HCT116 (cell line): ENCODE data around the gene BSCL2. TPM values are rescaled to one million over a fixed set of nuclear protein-coding genes. Genes with fewer than 3 reads are reported as not detected.

Source experiments
- ATAC-seq: fragments of 200-7000 bp; cut with Tn5 transposase; 2 replicates; pipeline ENCODE4 v1.9.1; 2020; ENCODE audit warnings: mild to moderate bottlenecking, moderate library complexity
- BruUV-seq: library from RNA; stranded (reverse); fragments of 400-500 nt; replicated peaks from 2 replicates; lab custom pipeline; 2021; lab: Mats Ljungman, UMichigan
- CTCF ChIA-PET: fragments of 300-600 bp; sonication (Branson Sonifier 250); formaldehyde crosslinking; loops from one replicate; lab custom pipeline; 2021; ENCODE audit warnings: antibody characterized with exemption; lab: Charles Lee
- POLR2A ChIA-PET: fragments of 300-600, 350-600 bp; sonication (Branson Sonifier 250); formaldehyde crosslinking; loops from one replicate; lab custom pipeline; 2021; ENCODE audit warnings: antibody characterized with exemption; lab: Charles Lee
- RAD21 ChIA-PET, 2 experiments: fragments of 300-600 bp; sonication (Branson Sonifier 250); formaldehyde crosslinking; loops; one replicate each; lab custom pipeline; 2023; ENCODE audit warnings: low total read pairs in 2 of 2; ENCODE audit not compliant: uncharacterized antibody in 2 of 2, unreplicated experiment in 2 of 2, low non-redundant PET in 1 of 2; lab: Charles Lee
- DNase-seq: peaks from one replicate; pipeline ENCODE4 v3.0.0-alpha.2; 2010; ENCODE audit warnings: low read depth, low spot score
- H2AFZ ChIP-seq: fragments of 200-600 bp; shearing (Covaris generic), sonication (generic); 2 replicates; pipeline ENCODE4 v1.6.1; 2017; ENCODE audit warnings: low read depth, mixed run types, mixed read lengths, antibody characterized with exemption, low read length; ENCODE audit not compliant: poor library complexity, severe bottlenecking
- H3K27ac ChIP-seq: 2 replicates; pipeline ENCODE4 v1.5.1; 2012; ENCODE audit warnings: low read depth, low read length
- H3K27me3 ChIP-seq: fragments of 200-600 bp; sonication (generic); 2 replicates; pipeline ENCODE4 v1.6.1; 2016; ENCODE audit warnings: mixed run types, low read length, mixed read lengths; ENCODE audit not compliant: insufficient read depth
- H3K36me3 ChIP-seq, 2 experiments: fragments of 200-500 bp in 1 of 2; fragments of 200-600 bp in 1 of 2; sonication (Bioruptor generic) in 1 of 2; sonication (generic) in 1 of 2; 2 replicates each; pipeline versions ENCODE4 v1.5.1 to v1.6.1; 2014 to 2016; ENCODE audit warnings: low read length in 2 of 2, inconsistent platforms in 1 of 2, mixed read lengths in 1 of 2, mixed run types in 1 of 2; ENCODE audit not compliant: insufficient read depth in 2 of 2, control insufficient read depth in 1 of 2
- H3K4me1 ChIP-seq, 2 experiments: fragments of 200-600 bp in 1 of 2; sonication (generic) in 1 of 2; 2 replicates each; pipeline versions ENCODE4 v1.5.1 to v1.6.1; 2012 to 2017; ENCODE audit warnings: low read length in 2 of 2, inconsistent platforms in 1 of 2, mild to moderate bottlenecking in 1 of 2, mixed read lengths in 1 of 2, mixed run types in 1 of 2, moderate library complexity in 1 of 2; ENCODE audit not compliant: insufficient read depth in 2 of 2, control insufficient read depth in 1 of 2
- H3K4me2 ChIP-seq: fragments of 200-600 bp; sonication (generic); 2 replicates; pipeline ENCODE4 v1.6.1; 2017; ENCODE audit warnings: mixed run types, low read length, mixed read lengths
- H3K4me3 ChIP-seq, 2 experiments: fragments of 200-600 bp in 1 of 2; sonication (generic) in 1 of 2; replicated peaks in 1 of 2; 2 replicates each; pipeline ENCODE4 v1.5.1; 2011 to 2016; ENCODE audit warnings: low read length in 2 of 2, control low read depth in 1 of 2, low read depth in 1 of 2, mild to moderate bottlenecking in 1 of 2, mixed read lengths in 1 of 2, mixed run types in 1 of 2
- H3K79me2 ChIP-seq: fragments of 200-600 bp; sonication (generic); 2 replicates; pipeline ENCODE4 v1.6.1; 2017; ENCODE audit warnings: mild to moderate bottlenecking, mixed run types, low read length, moderate library complexity, mixed read lengths; ENCODE audit not compliant: insufficient read depth
- H3K9ac ChIP-seq: fragments of 200-600 bp; sonication (generic); 2 replicates; pipeline ENCODE4 v1.6.1; 2016; ENCODE audit warnings: low read length, mixed read lengths
- H3K9me2 ChIP-seq: fragments of 200-600 bp; sonication (generic), shearing (Covaris generic); 2 replicates; pipeline ENCODE4 v1.6.1; 2017; ENCODE audit warnings: mixed run types, mild to moderate bottlenecking, moderate library complexity; ENCODE audit not compliant: insufficient read depth
- H3K9me3 ChIP-seq, 2 experiments: fragments of 200-500 bp in 1 of 2; fragments of 200-600 bp in 1 of 2; sonication (Bioruptor generic) in 1 of 2; sonication (generic) in 1 of 2; 2 replicates each; pipeline ENCODE4 v1.6.1; 2014 to 2017; ENCODE audit warnings: low read length in 2 of 2, mixed read lengths in 2 of 2, inconsistent platforms in 1 of 2, low read depth in 1 of 2, mild to moderate bottlenecking in 1 of 2, mixed run types in 1 of 2, moderate library complexity in 1 of 2; ENCODE audit not compliant: control insufficient read depth in 1 of 2, insufficient read depth in 1 of 2
- H4K20me1 ChIP-seq: fragments of 200-600 bp; sonication (generic), shearing (Covaris generic); 2 replicates; pipeline ENCODE4 v1.6.1; 2017; ENCODE audit warnings: mixed run types, mild to moderate bottlenecking, moderate library complexity; ENCODE audit not compliant: insufficient read depth
- CBX3 ChIP-seq: IDR thresholded peaks from 2 replicates; pipeline ENCODE4 v1.6.1; 2012; ENCODE audit warnings: low read depth
- EGR1 ChIP-seq: IDR thresholded peaks from 2 replicates; pipeline ENCODE4 v1.6.1; 2012; ENCODE audit warnings: low read depth
- SIN3A ChIP-seq: IDR thresholded peaks from 2 replicates; pipeline ENCODE4 v1.6.1; 2012; ENCODE audit warnings: low read depth
- YY1 ChIP-seq: IDR thresholded peaks from 2 replicates; pipeline ENCODE4 v1.6.1; 2011; ENCODE audit warnings: low read length, low read depth, moderate library complexity, mild to moderate bottlenecking; ENCODE audit not compliant: insufficient replicate concordance; ENCODE audit errors: extremely low read depth
- intact Hi-C: fragments of 100-400 bp; cut with micrococcal nuclease; formaldehyde crosslinking; loops from 2 replicates; pipeline ENCODE4 v1.10.0; 2022
- total RNA-seq: library from RNA; stranded (reverse); gene quantifications from one replicate; pipeline ENCODE4 v1.2.1, GENCODE V29; 2021; ENCODE audit not compliant: unreplicated experiment
- TF ChIP-seq, protein P1 (sequence below): IDR thresholded peaks from 2 replicates; pipeline ENCODE4 v1.6.1; 2012

Gene BSCL2
- total RNA-seq, 1 experiment from 2014 or later: 62.0 TPM

DNA sequence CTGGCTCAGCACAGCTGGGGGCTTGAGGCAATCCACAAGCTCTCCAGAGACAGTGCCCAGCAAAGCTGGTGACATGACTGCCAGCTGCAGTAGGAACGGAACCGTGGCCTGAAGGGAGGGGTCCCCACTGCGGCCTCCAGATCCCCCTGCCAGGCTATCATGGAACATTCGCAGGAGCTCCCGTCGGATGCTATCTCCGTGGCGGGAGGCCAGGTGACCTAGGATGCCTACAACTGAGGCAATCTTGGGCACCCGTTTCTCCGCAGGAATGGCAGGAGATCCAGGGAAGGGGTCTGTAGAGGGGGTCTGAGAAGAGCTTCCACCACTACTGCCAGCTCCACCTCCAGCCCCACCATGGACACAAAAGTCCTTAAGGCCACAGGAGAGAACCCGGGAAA, 58.3 kb downstream of the BSCL2 start (continued):
- no peak for TF ChIP-seq EGR1
- no peak for TF ChIP-seq YY1
- TF ChIP-seq, protein P1, sequence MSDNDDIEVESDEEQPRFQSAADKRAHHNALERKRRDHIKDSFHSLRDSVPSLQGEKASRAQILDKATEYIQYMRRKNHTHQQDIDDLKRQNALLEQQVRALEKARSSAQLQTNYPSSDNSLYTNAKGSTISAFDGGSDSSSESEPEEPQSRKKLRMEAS: no peak
- TF ChIP-seq, all 23 proteins: peak for 0

DNA sequence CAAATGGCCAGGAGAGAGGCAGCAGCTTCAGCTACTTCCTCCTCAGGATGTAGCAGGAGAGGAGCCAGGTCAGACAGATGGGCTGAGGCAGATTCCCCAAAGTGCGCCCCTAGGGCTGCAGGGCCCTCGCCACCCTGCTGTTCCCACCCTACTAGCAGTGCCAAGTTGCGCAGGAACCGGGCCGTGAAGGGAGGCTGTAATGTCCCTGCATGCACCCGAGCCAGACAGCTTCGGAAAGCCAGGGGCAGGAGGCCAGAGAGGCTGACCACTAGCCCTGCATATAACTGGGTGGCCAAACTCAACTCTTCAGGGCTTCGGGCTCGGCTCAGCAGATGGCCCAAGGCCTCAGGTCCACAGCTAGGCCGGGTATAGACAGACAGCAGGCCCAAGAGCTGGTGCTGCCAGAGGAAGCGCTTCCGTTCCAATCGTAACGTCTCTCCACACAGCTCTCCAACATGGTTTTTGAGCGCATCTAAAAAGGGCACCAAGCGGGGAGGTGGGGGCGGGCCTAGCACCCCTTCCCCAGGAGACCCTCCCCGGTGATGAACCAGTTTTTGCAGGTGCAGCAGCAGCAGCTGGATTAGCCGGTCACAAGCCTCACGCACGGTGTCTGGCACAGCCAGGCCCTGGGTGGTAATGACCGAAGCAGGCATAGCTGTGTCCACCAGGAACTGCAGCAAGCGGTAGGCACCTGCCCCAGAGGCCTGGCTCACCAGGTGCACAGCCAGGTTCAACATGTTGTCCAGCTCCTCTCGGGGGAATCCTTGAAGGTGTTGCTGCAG, 58.8 kb downstream of the BSCL2 start:
- no peaks in the 10 kb centered on the region for H3K27me3 ChIP-seq
- H3K4me2 ChIP-seq: no peak overlapping the region
- ChIA-PET CTCF (interaction anchor here (1.6 kb wide), 1 partner anchor 224 kb away, joined by 4 read pairs; no protein-coding TSS in a partner anchor), POLR2A (interaction anchor here (0.8 to 14.1 kb wide), 2 partner anchors 17 to 193 kb away, joined by 3 to 195 read pairs; partner anchors contain the start of genes C11orf98 and CSKMT), RAD21 (no interaction called here)
- H3K9me3 ChIP-seq: no peaks in the 10 kb centered on the region
- H3K27ac ChIP-seq: no peak overlapping the region; the same call in 1 of the 2 replicates
- peaks cover 10 to 16% of the 10 kb centered on the region in 2 experiments; a peak in 3 of 4 replicates for H3K36me3 ChIP-seq
- H3K4me3 ChIP-seq: no peak overlapping the region
- no peaks in the 10 kb centered on the region for H3K9me2 ChIP-seq
- DNase-seq (no peak), ATAC-seq (no peak)
- peaks cover 12 to 30% of the 10 kb centered on the region in 2 experiments for H3K4me1 ChIP-seq
- peaks cover 63% of the 10 kb centered on the region for H3K79me2 ChIP-seq
- H4K20me1 ChIP-seq: no peaks in the 10 kb centered on the region
- no TSS peak for BruUV-seq
- no peak overlapping the region for H2AFZ ChIP-seq
- no peak overlapping the region for H3K9ac ChIP-seq
- intact Hi-C loops: loop anchor here (5.0 kb wide), 1 partner anchor 36 kb away; the partner anchor contains the start of genes EML3 and ROM1
- TF ChIP-seq CBX3 (no peak), SIN3A (no peak)
